HG03135 (cell line): Measurements from ENCODE around the gene ATAD3A.
"Not testable (repeated sequence)": the region's sequence is repeated elsewhere in the genome, so short reads cannot be mapped to it uniquely, and the experiment has no call there.

Experiments used
- ATAC-seq: cut with Tn5 transposase; IDR thresholded peaks from one replicate; pipeline ENCODE4 v1.9.1; 2021; ENCODE audit warnings: mild to moderate bottlenecking, moderate library complexity; ENCODE audit not compliant: unreplicated experiment

The ATAD3A gene

DNA sequence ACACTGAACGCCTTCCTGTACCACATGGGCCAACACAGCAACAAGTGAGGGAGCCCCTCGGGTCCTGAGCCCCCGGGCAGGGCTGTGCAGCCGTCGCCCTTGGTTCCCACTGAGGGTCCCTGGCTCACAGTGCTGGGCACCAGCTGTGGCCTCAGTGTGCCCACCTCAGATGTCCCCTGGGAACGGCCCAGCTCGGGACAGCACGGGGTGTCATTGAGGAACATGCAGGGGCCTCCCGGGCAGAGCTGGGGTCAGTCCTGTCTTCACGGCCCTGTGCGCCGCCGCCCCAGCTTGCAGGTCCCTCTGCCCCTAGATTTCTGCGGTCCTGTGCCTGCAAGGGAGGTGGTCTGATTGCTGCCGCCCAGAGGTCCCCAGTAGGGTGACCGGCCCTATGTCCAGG, 22.7 kb upstream of the ATAD3A start:
- no peak for ATAC-seq

DNA sequence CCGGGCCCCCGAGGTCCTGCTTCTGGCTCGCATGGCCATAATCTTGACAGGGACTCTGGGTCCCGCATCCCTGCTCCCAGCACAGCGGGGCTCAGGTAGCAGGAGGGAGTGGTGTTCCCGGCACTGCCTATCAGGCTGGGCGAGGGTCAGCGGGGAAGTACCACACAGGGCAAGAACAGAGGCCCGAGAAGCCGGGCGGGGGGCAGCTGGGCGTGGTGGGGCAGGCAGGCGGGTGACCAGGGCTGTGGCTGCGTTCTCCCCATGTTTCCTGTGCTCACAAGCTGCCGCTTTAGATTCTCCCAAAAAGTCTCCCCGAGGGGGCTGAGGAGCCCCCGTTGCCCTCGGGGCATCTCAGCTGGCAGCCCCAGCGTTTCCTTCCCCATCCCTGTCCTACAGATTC, 22.1 kb upstream of the ATAD3A start:
- no peak for ATAC-seq

DNA sequence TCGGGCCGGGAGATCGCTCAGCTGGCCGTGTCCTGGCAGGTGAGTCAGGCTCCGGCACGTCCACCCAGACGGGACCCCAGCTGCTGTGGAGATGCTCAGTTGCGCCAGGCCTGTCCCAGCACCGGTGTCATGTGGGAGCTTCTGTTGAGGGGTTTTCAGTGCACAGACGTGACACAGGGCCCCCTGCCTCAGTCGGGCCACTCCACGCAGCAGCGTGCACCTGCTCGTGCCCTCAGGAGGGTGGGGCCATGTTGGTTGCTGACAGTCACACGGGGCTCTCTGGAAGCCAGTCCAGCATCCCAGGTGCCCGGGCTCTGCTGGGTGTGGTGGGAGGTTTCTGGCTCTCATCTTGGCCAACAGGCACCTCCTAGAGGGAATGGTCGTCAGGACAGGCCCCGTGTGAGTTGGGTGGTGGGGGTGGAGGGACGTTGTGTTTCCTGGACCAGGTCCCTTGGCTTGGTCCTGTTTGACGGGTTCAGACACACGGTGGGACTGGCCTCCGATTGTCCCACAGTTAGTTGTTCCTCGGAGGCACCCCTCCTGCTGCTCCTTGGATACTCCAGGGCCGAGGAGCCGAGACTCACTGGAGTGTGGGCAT, 21.2 kb upstream of the ATAD3A start:
- no peak for ATAC-seq

DNA sequence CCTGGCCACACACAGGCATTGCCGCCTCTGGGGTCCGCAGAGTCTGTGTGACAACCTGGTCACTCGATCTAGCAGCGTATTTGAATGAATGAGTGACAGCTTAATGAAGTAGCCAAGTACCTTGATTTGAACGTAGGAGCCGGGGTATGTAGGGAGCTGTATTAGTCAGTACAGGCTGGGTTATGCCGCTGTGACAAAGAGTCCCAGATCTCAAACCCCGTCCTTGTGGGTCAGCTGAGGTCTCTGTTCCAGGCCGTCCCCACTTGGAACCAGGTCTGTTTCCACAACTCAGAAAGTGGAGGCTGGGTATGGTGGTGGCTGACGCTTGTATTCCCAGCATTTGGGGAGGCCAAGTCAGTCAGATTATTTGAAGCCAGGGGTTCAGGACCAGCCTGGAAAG, 20.4 kb upstream of the ATAD3A start:
- no peak for ATAC-seq

DNA sequence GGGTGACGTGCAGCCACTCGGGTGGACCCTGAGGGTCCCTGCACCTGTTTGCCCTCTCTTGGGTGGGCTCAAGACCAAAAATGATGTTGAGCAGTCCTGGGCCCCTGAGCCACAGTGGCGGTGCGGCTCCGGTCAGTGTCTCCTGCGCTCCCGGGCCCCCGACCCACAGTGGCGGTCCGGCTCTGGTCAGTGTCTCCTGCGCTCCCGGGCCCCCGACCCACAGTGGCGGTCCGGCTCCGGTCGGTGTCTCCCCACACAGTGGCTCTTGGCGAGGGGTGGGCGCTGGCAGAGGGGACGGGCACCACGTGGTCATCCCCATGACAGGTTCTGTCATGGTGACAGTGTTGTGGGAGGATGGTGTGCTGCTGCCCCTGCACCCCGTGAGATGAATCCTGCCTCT, 17.7 kb upstream of the ATAD3A start:
- ATAC-seq: not testable (repeated sequence)

DNA sequence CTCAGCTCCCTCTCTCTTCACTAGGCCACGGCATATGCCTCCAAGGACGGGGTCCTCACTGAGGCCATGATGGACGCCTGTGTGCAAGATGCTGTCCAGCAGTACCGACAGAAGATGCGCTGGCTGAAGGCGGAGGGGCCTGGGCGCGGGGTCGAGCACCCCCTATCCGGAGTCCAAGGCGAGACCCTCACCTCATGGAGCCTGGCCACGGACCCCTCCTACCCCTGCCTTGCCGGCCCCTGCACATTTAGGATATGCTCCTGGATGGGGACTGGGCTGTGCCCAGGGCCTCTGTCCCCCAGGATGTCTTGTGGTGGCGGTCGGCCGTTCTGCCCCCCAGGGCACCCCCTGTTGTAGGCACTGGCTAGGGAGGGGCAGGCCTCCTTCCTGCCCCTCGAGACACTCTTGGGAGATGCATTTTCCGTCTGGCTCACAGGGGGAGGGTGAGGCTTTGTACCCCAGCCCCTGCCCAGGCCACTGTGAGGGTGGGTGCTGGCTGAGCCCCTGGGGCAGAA, 16.4 kb upstream of the ATAD3A start:
- not testable (repeated sequence) for ATAC-seq

DNA sequence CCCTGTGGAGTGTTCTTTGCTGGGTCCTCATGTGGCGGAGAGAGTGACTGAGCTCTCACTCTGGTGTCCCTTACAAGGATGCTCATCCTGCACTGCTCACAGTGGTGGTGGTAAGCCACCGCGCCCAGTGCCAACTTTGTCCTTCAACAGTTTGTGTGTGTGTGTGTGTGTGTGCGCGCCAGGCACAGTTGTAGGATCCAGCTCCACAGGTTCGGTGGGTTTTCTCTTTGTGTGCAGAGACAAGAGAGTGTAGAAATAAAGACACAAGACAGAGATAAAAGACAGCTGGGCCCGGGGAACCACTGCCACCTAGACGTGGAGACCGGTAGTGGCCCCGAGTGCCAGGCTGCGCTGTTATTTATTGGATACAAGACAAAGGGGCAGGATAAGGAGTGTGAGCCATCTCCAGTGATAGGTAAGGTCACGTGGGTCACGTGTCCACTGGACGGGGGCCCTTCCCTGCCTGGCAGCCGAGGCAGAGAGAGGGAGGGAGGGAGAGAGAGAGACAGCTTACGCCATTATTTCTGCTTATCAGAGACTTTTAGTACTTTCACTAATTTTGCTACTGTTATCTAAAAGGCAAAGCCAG, 7.1 kb upstream of the ATAD3A start:
- not testable (repeated sequence) for ATAC-seq

DNA sequence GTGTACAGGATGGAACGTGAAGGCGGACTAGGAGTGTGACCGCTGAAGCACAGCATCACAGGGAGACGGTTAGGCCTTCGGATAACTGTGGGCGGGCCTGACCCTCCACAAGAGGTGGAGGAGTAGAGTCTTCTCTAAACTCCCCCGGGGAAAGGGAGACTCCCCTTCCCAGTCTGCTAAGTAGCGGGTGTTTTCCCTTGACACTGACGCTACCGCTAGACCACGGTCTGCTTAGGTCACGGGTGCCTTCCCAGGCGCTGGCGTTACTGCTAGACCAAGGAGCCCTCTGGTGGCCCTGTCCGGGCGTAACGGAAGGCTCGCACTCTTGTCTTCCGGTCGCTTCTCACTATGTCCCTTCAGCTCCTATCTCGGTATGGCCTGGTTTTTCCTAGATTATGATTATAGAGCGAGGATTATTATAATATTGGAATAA, 6.6 kb upstream of the ATAD3A start:
- ATAC-seq: not testable (repeated sequence)

DNA sequence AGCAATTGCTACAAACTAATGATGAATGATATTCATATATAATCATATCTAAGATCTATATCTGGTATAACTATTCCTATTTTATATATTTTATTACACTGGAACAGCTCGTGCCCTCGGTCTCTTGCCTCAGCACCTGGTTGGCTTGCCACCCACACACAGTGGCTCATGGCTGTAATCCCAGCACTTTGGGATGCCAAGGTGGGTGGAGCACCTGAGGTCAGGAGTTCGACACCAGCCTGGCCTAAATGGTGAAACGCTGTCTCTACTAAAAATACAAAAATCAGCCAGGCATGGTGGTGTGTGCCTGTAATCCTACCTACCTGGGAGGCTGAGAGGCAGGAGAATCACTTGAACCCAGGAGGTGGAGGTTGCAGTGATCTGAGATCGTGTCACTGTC, 6.2 kb upstream of the ATAD3A start:
- not testable (repeated sequence) for ATAC-seq

DNA sequence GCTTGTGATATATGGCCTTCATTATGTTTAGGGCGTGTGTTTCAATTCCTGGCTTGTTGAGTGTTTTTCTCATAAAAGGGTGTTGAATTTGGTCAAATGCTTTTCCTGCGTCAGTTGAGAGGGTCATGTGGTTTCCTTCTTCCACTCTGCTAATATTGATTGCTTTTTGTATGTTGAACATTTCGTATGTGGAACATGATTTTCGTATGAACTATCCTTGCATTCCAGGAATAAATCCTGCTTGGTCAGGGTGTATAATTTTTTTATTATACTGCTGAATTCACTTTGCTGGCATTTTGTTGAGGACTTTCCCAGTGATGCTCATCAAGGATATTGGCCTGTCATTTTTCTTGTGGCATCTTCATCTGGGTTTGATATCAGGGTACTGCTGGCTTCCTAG, 4.7 kb upstream of the ATAD3A start:
- ATAC-seq: no peak

DNA sequence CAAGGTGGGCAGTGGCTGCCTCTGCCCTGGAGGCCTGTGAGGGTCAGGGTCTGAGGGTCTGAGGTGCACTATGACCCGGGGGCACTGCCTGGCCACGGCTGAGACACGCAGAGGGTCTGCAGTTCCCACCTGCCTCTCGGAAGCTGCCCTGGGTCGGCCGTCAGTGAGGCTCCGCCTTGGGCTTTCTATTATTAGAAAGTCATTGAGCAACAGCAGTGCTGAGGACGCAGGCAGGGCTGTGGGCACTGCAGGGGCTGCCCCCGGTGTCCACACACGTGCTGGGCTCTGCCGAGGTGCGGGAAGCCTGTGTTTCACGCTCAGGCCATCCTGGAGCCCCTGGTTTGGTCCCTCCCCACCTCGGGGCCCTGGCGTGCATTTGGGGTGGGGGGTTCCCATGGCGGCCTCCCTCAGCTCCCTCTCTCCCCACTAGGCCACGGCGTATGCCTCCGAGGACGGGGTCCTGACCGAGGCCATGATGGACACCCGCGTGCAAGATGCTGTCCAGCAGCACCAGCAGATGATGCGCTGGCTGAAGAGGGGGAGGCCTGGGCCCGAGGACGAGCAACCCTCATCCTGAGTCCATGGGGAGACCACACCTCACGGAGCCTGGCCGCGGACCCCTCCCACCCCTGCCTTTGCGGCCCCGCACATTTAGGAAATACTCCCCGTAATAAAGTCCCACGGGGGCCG, 3.0 kb upstream of the ATAD3A start:
- ATAC-seq: not testable (repeated sequence)

DNA sequence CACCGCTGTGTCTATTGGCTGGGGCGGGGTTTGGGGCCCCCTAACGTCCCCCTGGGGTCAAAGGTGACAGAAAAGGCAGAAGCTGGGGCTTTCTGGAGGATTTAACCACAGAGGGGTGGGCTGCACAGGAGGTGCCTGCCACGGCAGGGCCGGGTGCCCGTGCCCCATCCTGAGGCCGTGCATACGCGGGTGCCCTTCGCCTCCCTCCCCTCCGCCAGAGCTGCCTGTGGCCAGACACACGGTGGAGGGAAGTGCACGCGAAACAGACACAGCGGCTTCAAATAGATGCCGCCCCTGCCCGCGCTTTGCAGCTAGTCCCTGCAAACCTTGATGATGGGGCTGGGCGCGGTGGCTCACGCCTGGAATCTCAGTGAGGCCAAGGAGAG, 2.5 kb upstream of the ATAD3A start:
- not testable (repeated sequence) for ATAC-seq

DNA sequence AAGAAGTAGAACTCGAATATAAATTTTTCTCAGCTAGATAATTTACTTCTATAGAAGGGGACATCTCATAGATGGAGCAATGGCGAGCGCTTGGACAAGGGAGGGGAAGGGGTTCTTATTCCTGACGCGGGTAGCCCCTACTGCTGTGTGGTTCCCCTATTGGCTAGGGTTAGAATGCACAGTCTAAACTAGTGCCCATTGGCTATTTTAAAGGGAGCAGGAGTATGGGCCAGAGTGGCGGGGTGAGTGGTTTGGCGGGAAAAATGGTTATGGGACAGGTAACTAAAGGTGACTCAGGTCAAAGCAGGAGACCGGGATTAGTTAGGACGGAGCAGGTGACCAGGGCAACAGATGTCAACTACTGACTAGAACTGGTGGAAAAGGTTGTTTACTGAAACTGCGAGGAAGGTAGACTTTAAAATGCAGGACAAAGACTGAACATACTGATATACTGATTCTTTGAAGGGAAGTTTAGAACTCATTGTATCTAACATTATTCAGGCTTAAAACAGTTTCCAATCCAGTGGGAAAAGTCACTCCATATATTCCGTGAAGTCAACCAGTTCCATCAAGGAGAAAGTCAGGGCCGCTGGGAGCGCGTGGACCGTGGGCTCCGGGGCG, 940 bp upstream of the ATAD3A start:
- no peak for ATAC-seq

DNA sequence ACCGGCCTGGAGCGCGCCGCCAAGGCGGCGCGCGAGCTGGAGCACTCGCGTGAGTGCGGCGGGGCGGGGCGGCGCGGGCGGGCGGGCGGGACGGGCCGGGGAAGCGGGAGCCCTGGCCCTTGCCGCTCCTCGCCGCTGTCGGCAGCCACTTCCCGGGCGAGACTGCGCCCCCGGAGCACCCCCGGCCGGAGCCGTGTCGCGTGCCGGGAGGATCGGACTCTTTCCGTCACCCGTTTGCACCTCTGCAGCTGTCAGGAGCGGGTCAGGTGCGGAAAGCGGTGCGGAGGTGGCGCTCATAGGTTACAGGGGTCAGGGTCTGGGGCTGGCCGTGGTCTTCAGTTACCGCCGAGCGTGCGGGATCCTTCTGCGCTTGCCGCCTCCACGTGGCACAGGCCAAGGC, 463 bp downstream of the ATAD3A start:
- peak; percentile 6 for ATAC-seq

DNA sequence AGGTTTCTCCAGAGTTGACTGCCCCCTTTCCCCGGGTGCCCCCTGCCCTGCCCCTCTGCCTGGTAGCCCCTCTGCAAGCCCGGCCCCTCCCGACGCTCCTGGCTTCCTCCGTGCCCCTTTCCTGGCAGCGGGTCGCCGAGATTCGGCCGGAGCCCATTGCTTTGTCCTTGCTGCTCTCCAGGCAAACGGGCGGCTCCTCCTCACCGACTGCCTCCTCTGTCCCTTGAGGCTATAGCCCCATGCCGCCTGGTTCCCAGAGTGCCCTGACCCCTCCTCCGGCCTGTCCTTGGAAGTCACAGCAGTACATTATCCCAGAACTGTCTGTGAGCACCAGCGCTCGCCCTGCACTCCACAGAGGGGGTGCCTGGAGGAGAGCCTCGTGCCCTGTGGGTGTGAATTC, 1.7 kb downstream of the ATAD3A start:
- ATAC-seq: not testable (repeated sequence)

DNA sequence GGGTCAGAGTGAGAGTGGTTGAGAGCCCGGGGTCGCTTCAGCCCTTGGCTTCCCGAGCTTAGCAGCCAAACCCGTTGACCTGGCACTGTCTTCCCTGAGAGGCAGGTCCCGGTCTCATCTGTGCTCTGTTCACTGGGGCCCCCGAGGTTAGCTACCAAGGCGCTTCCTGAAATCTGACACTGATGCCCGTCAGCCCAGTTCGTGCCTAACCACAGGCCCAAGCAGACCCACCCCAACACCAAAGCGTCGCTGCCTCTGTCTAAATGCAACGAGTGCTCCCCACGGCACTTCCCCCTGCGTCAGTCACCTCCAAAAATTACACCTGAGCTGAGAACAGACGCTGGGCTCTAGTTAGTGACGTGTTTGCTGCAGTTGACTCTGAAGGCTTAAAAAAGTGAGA, 2.4 kb downstream of the ATAD3A start:
- not testable (repeated sequence) for ATAC-seq

DNA sequence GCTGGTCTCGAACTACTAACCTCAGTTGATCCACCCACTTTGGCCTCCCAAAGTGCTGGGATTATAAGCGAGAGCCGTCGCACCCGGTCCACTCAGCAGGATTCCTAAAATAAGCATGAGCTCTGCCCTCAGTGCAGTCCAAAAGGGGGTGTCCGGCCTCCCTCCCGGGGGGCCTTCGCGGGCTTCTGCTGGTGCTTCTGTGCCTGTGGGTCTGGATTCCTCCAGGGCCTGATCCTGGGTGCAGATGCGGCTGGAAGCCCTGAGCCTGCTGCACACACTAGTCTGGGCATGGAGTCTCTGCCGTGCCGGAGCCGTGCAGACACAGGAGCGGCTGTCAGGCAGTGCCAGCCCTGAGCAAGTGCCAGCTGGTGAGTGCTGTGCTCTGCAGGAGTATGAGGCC, 5.0 kb downstream of the ATAD3A start:
- ATAC-seq: not testable (repeated sequence)

DNA sequence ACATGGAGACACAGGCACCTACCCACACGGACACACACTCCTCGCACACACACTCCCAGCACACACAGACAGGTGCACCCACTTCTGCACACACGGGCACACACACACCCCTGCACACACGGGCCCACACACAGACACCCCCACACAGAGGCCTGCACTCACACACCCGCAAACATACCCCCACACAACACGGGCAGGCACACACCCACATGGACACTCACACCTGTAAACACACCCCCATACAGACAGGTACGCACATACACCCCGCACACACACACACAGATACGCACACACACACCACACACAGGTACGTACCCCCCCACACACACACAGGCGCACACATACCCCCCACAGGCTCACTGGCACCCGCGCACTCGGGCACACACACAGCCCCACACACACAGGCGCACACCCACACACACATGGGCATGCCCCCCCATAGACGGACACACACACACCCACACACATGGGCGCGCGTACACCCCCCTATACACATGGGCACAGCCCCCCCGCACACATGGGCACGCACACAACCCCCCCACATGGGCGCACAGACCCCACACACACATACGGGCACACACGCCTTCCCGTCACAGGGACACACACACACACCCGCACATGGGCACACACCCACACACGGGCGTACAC, 6.1 kb downstream of the ATAD3A start:
- no peak for ATAC-seq

DNA sequence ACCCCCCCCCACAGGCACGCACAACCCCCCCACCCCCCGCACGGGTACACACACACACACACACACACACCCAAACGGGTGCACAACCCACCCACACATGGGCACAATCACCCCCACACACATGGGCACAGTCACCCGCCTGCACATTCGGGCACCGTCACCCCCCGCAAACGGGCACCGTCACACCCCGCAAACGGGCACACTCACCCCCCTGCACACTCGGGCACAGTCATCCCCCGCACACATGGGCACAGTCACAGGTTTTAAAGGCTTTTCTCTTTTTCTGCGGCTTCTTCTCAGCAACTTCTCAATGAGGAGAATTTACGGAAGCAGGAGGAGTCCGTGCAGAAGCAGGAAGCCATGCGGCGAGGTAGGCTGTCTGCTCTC, 6.7 kb downstream of the ATAD3A start:
- not testable (repeated sequence) for ATAC-seq

DNA sequence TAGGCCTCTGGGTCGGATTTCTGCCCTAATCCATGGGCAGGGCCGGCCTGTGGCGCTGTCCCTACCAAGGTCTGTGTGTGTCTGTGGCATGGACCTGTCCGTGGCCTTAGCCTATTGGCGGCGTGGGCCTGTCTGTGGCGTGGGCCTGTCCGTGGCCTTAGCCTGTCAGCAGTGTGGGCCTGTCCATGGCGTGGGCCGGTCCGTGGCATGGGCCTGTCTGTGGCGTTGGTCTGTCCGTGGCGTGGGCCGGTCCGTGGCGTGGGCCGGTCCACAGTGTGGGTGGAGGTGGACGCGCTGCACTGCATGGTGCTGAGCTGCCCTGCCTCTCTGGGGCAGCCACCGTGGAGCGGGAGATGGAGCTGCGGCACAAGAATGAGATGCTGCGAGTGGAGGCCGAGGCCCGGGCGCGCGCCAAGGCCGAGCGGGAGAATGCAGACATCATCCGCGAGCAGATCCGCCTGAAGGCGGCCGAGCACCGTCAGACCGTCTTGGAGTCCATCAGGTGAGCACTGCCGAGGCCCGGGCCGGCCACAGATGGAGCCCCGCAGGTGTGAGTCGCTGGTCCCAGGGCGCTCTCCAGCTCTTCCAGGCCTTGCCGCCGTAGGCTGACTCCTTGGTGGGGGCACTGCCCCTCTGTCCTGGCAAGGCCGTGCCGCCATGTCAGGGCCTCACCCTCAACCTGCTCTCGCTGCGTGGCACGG, 8.0 kb downstream of the ATAD3A start:
- ATAC-seq: not testable (repeated sequence)

DNA sequence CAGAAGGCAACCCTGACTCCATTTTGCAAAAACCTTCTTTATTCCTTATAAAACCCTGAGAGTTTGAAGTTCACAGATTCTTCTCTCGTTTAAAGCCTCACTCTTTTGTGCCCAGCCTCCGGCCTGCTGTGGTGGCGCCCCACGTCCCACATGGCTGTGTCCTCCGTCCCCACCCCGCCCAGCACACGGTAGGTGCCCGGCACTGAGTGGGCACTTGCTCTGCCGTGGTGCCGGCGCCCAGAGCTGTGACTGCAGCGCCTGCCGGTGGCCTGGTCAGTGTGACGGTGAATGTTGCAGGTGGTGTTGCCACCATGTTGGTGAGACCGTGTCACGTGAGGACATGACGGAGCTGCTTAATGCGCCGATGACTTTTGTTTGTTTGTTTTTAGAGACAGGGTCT, 9.4 kb downstream of the ATAD3A start:
- ATAC-seq: no peak
